ENCODE results near the gene MIS18BP1. TPM values are rescaled to one million over a fixed set of nuclear protein-coding genes. Genes with fewer than 3 reads are reported as not detected.
A peak's percentile ranks its signal among the peaks of the same experiment; 100 is the strongest.
"Not testable (repeated sequence)": the region's sequence is repeated elsewhere in the genome, so short reads cannot be mapped to it uniquely, and the experiment has no call there.

Gene MIS18BP1
- 21.1 TPM for total RNA-seq (2021; ENCODE audit: unreplicated experiment)
- 10.6 TPM for polyA plus RNA-seq (2012; ENCODE audit: insufficient read length)
- percentile 84 among the genes with signal in this experiment for Bru-seq, nascent RNA
- percentile 77 among the genes with signal in this experiment for BruChase-seq, experiment 1, labeled RNA remaining after a 2-hour chase
- BruChase-seq, experiment 2, labeled RNA remaining after a 6-hour chase = percentile 79 among the genes with signal in this experiment
- long read RNA-seq, full-length matches to known transcripts = 9 of 38 reads
- long read RNA-seq, partial matches to known transcripts = 20 of 38 reads
- long read RNA-seq, other reads (novel, unspliced or antisense) = 9 of 38 reads

GRCh38 chr14:45253070-45253753 is at the start of gene MIS18BP1:
Gene MIS18BP1 (minus strand): TSS chr14:45253202. CDS start chr14:45247286, 5,916 bp downstream.
- Histone ChIP-seq H3K9me3 (ENCODE audit: control insufficient read depth, insufficient read depth, low read depth, low read length) (no peaks in the 10 kb centered on the region), H3K4me3 (ENCODE audit: low read depth in 2 of 2, low read length in 2 of 2) (peak within 1 kb of the TSS; percentile 77 to 83), H3K36me3 (ENCODE audit: control insufficient read depth, insufficient read depth, low read length) (peaks cover 6% of the 10 kb centered on the region; the same call in 1 of the 2 replicates), H3K27ac (ENCODE audit: low read length) (peak within 1 kb of the TSS; percentile 98), H3K27me3 (ENCODE audit: control insufficient read depth, insufficient read depth, low read length) (no peaks in the 10 kb centered on the region), H3K4me1 (ENCODE audit: control insufficient read depth, insufficient read depth, low read length) (peaks cover 7% of the 10 kb centered on the region)
- DNase-seq (ENCODE audit: low read depth, low spot score) (peak; percentile 69), ATAC-seq (peak; percentile 94)
- intact Hi-C loops (cut with micrococcal nuclease; ENCODE audit: unreplicated experiment) (loop anchor here (5.0 kb wide), 1 partner anchor 121 kb away; the partner anchor contains the start of gene FKBP3), in situ Hi-C loops (cut with HindIII; ENCODE audit: low pct_unique_long_range_greater_than_20kb, low sequenced_read_pairs) (no loop called here)
- ChIA-PET CTCF (interaction anchor here (0.8 kb wide), 1 partner anchor 15 kb away, joined by 3 read pairs; no protein-coding TSS in a partner anchor), POLR2A (no interaction called here)
- no TSS peak for BruUV-seq (replicated peaks)
- TF ChIP-seq TCF7L2 (IDR thresholded peaks at IDR 0.05; ENCODE audit: low read depth, low read length) = peak; percentile 45; the same call in 1 of the 2 replicates
- TF ChIP-seq, protein P1, sequence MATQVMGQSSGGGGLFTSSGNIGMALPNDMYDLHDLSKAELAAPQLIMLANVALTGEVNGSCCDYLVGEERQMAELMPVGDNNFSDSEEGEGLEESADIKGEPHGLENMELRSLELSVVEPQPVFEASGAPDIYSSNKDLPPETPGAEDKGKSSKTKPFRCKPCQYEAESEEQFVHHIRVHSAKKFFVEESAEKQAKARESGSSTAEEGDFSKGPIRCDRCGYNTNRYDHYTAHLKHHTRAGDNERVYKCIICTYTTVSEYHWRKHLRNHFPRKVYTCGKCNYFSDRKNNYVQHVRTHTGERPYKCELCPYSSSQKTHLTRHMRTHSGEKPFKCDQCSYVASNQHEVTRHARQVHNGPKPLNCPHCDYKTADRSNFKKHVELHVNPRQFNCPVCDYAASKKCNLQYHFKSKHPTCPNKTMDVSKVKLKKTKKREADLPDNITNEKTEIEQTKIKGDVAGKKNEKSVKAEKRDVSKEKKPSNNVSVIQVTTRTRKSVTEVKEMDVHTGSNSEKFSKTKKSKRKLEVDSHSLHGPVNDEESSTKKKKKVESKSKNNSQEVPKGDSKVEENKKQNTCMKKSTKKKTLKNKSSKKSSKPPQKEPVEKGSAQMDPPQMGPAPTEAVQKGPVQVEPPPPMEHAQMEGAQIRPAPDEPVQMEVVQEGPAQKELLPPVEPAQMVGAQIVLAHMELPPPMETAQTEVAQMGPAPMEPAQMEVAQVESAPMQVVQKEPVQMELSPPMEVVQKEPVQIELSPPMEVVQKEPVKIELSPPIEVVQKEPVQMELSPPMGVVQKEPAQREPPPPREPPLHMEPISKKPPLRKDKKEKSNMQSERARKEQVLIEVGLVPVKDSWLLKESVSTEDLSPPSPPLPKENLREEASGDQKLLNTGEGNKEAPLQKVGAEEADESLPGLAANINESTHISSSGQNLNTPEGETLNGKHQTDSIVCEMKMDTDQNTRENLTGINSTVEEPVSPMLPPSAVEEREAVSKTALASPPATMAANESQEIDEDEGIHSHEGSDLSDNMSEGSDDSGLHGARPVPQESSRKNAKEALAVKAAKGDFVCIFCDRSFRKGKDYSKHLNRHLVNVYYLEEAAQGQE (IDR thresholded peaks at IDR 0.05; ENCODE audit: insufficient read depth in 1 of 2, low read depth in 2 of 2, low read length in 1 of 2) = no peak
- TF ChIP-seq SIN3A (IDR thresholded peaks at IDR 0.05; ENCODE audit: borderline replicate concordance, insufficient read depth, low read depth, low read length) = peak; percentile 98
- TF ChIP-seq CTCF (IDR thresholded peaks at IDR 0.05) = peak; percentile 85
- TF ChIP-seq POLR2AphosphoS5 (IDR thresholded peaks at IDR 0.05; ENCODE audit: low read depth, low read length) = peak; percentile 73

- Histone ChIP-seq H3K9me3 (ENCODE audit: control insufficient read depth, insufficient read depth, low read depth, low read length) (no peaks in the 10 kb centered on the region), H3K36me3 (ENCODE audit: control insufficient read depth, insufficient read depth, low read length) (no peaks in the 10 kb centered on the region), H3K4me1 (ENCODE audit: control insufficient read depth, insufficient read depth, low read length) (no peaks in the 10 kb centered on the region), H3K27me3 (ENCODE audit: control insufficient read depth, insufficient read depth, low read length) (no peaks in the 10 kb centered on the region), H3K4me3 (ENCODE audit: low read depth in 2 of 2, low read length in 2 of 2) (no peak overlapping the region), H3K27ac (ENCODE audit: low read length) (no peak overlapping the region)
- no TSS peak for BruUV-seq (replicated peaks)
- no peak for DNase-seq (ENCODE audit: low read depth, low spot score)
- in situ Hi-C loops (cut with HindIII; ENCODE audit: low pct_unique_long_range_greater_than_20kb, low sequenced_read_pairs) (no loop called here), intact Hi-C loops (cut with micrococcal nuclease; ENCODE audit: unreplicated experiment) (no loop called here)
- ChIA-PET POLR2A (no interaction called here), CTCF (no interaction called here)
- ATAC-seq = no peak
- TF ChIP-seq SIN3A (IDR thresholded peaks at IDR 0.05; ENCODE audit: borderline replicate concordance, insufficient read depth, low read depth, low read length) (no peak), TCF7L2 (IDR thresholded peaks at IDR 0.05; ENCODE audit: low read depth, low read length) (no peak), POLR2AphosphoS5 (IDR thresholded peaks at IDR 0.05; ENCODE audit: low read depth, low read length) (no peak), CTCF (IDR thresholded peaks at IDR 0.05) (no peak)
- TF ChIP-seq, protein P1 (IDR thresholded peaks at IDR 0.05; ENCODE audit: insufficient read depth in 1 of 2, low read depth in 2 of 2, low read length in 1 of 2) = no peak
These were observed 45.6 kb upstream of the MIS18BP1 start for GRCh38 chr14:45298423-45299117.

- H3K4me1 ChIP-seq (ENCODE audit: control insufficient read depth, insufficient read depth, low read length); BruUV-seq (replicated peaks); H3K36me3 ChIP-seq (ENCODE audit: control insufficient read depth, insufficient read depth, low read length); POLR2A ChIA-PET; H3K9me3 ChIP-seq (ENCODE audit: control insufficient read depth, insufficient read depth, low read depth, low read length); ATAC-seq; H3K27me3 ChIP-seq (ENCODE audit: control insufficient read depth, insufficient read depth, low read length); DNase-seq (ENCODE audit: low read depth, low spot score); H3K27ac ChIP-seq (ENCODE audit: low read length); CTCF ChIA-PET; intact Hi-C loops (cut with micrococcal nuclease; ENCODE audit: unreplicated experiment); H3K4me3 ChIP-seq (ENCODE audit: low read depth in 2 of 2, low read length in 2 of 2); in situ Hi-C loops (cut with HindIII; ENCODE audit: low pct_unique_long_range_greater_than_20kb, low sequenced_read_pairs): not testable (repeated sequence)
These were observed 41.8 kb upstream of the MIS18BP1 start for GRCh38 chr14:45294796-45295195.
